GM19468 (cell line): ENCODE measurements around the gene RARRES2.

Experiments used
- ATAC-seq: cut with Tn5 transposase; IDR thresholded peaks from one replicate; pipeline ENCODE4 v1.9.1; 2021; ENCODE audit warnings: mild to moderate bottlenecking, moderate library complexity, moderate number of reproducible peaks; ENCODE audit not compliant: unreplicated experiment; ENCODE audit errors: extremely low read depth

The RARRES2 gene

GRCh38 chr7:150377635-150378034, 36.2 kb upstream of the RARRES2 start:
- ATAC-seq = no peak

- ATAC-seq = no peak
Observed at GRCh38 chr7:150377196-150377595, 35.8 kb upstream of the RARRES2 start.

- ATAC-seq = no peak
Observed at GRCh38 chr7:150376560-150376959, 35.1 kb upstream of the RARRES2 start.

- ATAC-seq = no peak
Observed at GRCh38 chr7:150375662-150376521, 34.5 kb upstream of the RARRES2 start.

- no peak for ATAC-seq
Observed at GRCh38 chr7:150374472-150374871, 33.0 kb upstream of the RARRES2 start.

- ATAC-seq = no peak
Observed at GRCh38 chr7:150374026-150374425, 32.6 kb upstream of the RARRES2 start.

- no peak for ATAC-seq
Observed at GRCh38 chr7:150373049-150373801, 31.8 kb upstream of the RARRES2 start.

- no peak for ATAC-seq
Observed at GRCh38 chr7:150372271-150373048, 31.0 kb upstream of the RARRES2 start.

- no peak for ATAC-seq
Observed at GRCh38 chr7:150371996-150372270, 30.5 kb upstream of the RARRES2 start.

- ATAC-seq = no peak
Observed at GRCh38 chr7:150371131-150371995, 29.9 kb upstream of the RARRES2 start.

- no peak for ATAC-seq
Observed at GRCh38 chr7:150370612-150371071, 29.2 kb upstream of the RARRES2 start.

- ATAC-seq = no peak
Observed at GRCh38 chr7:150369748-150370501, 28.5 kb upstream of the RARRES2 start.

- ATAC-seq = no peak
Observed at GRCh38 chr7:150368884-150369747, 27.7 kb upstream of the RARRES2 start.

GRCh38 chr7:150368096-150368883, 26.9 kb upstream of the RARRES2 start, which contains the start of gene REPIN1:
TSS of gene REPIN1 (plus strand) at chr7:150368822. CDS start at chr7:150369712, 890 bp downstream.
- peak; percentile 16 for ATAC-seq

GRCh38 chr7:150367677-150368095, 26.3 kb upstream of the RARRES2 start:
- ATAC-seq = no peak

GRCh38 chr7:150365673-150366398, 24.4 kb upstream of the RARRES2 start:
- ATAC-seq = no peak

GRCh38 chr7:150365194-150365593, 23.8 kb upstream of the RARRES2 start:
- no peak for ATAC-seq
